Natural killer cell (primary cell): ENCODE results near the gene ATOX1. TPM values are rescaled to one million over a fixed set of nuclear protein-coding genes. Genes with fewer than 3 reads are reported as not detected.
"Not testable (repeated sequence)": the region's sequence is repeated elsewhere in the genome, so short reads cannot be mapped to it uniquely, and the experiment has no call there.

Source experiments
- ATAC-seq, 3 donors: fragments of 150-1000 bp in 2 of 3; fragments of 200-7000 bp in 1 of 3; cut with Tn5 transposase; 1 replicate in 1 of 3; 2 replicates in 2 of 3; pipeline ENCODE4 v1.10.0; 2021; ENCODE audit warnings: mild to moderate bottlenecking in 2 of 3, moderate library complexity in 2 of 3
- DNase-seq, 2 donors: peaks; one replicate each; pipeline versions ENCODE4 v3.0.0 to v3.0.0-alpha.2; 2013 to 2021; ENCODE audit warnings: mixed read lengths in 1 of 2
- H3K27ac ChIP-seq: one replicate; pipeline ENCODE4 v1.5.1; 2013; ENCODE audit warnings: mild to moderate bottlenecking, low read length
- H3K27me3 ChIP-seq: one replicate; pipeline ENCODE4 v1.6.1; 2013; ENCODE audit warnings: low read length; ENCODE audit not compliant: control insufficient read depth, insufficient read depth
- H3K36me3 ChIP-seq: one replicate; pipeline ENCODE4 v1.6.1; 2013; ENCODE audit warnings: low read length; ENCODE audit not compliant: control insufficient read depth, insufficient read depth
- H3K4me1 ChIP-seq: one replicate; pipeline ENCODE4 v1.6.1; 2013; ENCODE audit warnings: low read length; ENCODE audit not compliant: control insufficient read depth, insufficient read depth
- H3K4me3 ChIP-seq: one replicate; pipeline ENCODE4 v1.5.1; 2013; ENCODE audit warnings: low read length
- H3K9me3 ChIP-seq: one replicate; pipeline ENCODE4 v1.6.1; 2013; ENCODE audit warnings: low read length; ENCODE audit not compliant: control insufficient read depth, insufficient read depth
- H3K27ac Mint-ChIP-seq, 2 donors: one replicate each; pipeline ENCODE4 v1.8.0; 2022; ENCODE audit warnings: mild to moderate bottlenecking in 2 of 2, mixed read lengths in 2 of 2, moderate library complexity in 1 of 2
- H3K27me3 Mint-ChIP-seq, 2 donors: one replicate each; pipeline ENCODE4 v1.8.0; 2022; ENCODE audit warnings: low read depth in 2 of 2, mixed read lengths in 2 of 2
- H3K36me3 Mint-ChIP-seq: one replicate; pipeline ENCODE4 v1.8.0; 2022; ENCODE audit warnings: mixed read lengths
- H3K4me1 Mint-ChIP-seq, 2 donors: one replicate each; pipeline ENCODE4 v1.8.0; 2022; ENCODE audit warnings: mixed read lengths in 2 of 2
- H3K4me3 Mint-ChIP-seq: one replicate; pipeline ENCODE4 v1.8.0; 2022; ENCODE audit warnings: mild to moderate bottlenecking, moderate library complexity, mixed read lengths
- H3K9me3 Mint-ChIP-seq, 2 donors: one replicate each; pipeline ENCODE4 v1.8.0; 2022; ENCODE audit warnings: mixed read lengths in 2 of 2
- WGBS: methylation state at CpG from one replicate; pipeline ENCODE4 v1.1.7; 2013; ENCODE audit warnings: missing lambda C conversion rate; ENCODE audit not compliant: insufficient coverage; 5-methylcytosine and 5-hydroxymethylcytosine counted together
- intact Hi-C: fragments of 100-400 bp; cut with micrococcal nuclease; formaldehyde crosslinking; loops from one replicate; pipeline ENCODE4 v1.14.2; 2022
- total RNA-seq, 4 donors: library from RNA; stranded (reverse); fragments of 120-200 nt in 1 of 4; gene quantifications; one replicate each; pipeline versions ENCODE4 v1.2.3 to v1.2.4, GENCODE V29; 2013 to 2022
- TF ChIP-seq, protein P1 (sequence below): fragments of 200-600 bp; IDR thresholded peaks from one replicate; pipeline ENCODE4 v1.8.0; 2022; ENCODE audit warnings: antibody characterized with exemption

The ATOX1 gene
- total RNA-seq, 3 donors from 2014 or later (not counting 1 experiment from before 2014, with no cell fraction given), result 41.5 to 46.4 (median 46.2) TPM

DNA sequence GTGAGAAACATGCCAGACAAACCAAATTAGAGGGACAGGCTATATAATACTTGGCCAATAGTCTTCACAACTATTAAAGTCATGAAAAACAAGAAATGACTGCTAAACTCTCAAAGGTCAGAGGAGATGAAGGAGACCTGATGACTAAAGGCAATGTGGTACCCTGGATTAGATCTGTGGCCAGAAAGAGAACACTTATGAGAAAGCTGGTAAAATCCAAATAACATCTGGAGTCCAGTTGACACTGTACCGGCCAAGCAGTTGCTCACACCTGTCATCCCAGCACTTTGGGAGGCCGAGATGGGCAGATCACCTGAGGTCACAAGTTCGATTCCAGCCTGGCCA, 24.4 kb downstream of the ATOX1 start:
- TF ChIP-seq, protein P1, sequence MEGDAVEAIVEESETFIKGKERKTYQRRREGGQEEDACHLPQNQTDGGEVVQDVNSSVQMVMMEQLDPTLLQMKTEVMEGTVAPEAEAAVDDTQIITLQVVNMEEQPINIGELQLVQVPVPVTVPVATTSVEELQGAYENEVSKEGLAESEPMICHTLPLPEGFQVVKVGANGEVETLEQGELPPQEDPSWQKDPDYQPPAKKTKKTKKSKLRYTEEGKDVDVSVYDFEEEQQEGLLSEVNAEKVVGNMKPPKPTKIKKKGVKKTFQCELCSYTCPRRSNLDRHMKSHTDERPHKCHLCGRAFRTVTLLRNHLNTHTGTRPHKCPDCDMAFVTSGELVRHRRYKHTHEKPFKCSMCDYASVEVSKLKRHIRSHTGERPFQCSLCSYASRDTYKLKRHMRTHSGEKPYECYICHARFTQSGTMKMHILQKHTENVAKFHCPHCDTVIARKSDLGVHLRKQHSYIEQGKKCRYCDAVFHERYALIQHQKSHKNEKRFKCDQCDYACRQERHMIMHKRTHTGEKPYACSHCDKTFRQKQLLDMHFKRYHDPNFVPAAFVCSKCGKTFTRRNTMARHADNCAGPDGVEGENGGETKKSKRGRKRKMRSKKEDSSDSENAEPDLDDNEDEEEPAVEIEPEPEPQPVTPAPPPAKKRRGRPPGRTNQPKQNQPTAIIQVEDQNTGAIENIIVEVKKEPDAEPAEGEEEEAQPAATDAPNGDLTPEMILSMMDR, result no peak
- Mint-ChIP-seq H3K36me3 (peaks cover 7% of the 10 kb centered on the region), H3K27me3 (no peaks in the 10 kb centered on the region), H3K27ac (no peak overlapping the region), H3K4me3 (no peak overlapping the region), H3K9me3 (peaks cover 0 to 2% of the 10 kb centered on the region in 2 donors), H3K4me1 (peaks cover 9 to 10% of the 10 kb centered on the region in 2 donors)
- ATAC-seq (no peak), DNase-seq (no peak)
- intact Hi-C loops, result no loop called here
- Histone ChIP-seq H3K4me3 (no peak overlapping the region), H3K27ac (no peak overlapping the region), H3K36me3 (peaks cover 4% of the 10 kb centered on the region), H3K4me1 (no peaks in the 10 kb centered on the region), H3K9me3 (peaks cover 4% of the 10 kb centered on the region), H3K27me3 (no peaks in the 10 kb centered on the region)
- 99% methylated on average over 3 of the region's 3 CpGs for WGBS

DNA sequence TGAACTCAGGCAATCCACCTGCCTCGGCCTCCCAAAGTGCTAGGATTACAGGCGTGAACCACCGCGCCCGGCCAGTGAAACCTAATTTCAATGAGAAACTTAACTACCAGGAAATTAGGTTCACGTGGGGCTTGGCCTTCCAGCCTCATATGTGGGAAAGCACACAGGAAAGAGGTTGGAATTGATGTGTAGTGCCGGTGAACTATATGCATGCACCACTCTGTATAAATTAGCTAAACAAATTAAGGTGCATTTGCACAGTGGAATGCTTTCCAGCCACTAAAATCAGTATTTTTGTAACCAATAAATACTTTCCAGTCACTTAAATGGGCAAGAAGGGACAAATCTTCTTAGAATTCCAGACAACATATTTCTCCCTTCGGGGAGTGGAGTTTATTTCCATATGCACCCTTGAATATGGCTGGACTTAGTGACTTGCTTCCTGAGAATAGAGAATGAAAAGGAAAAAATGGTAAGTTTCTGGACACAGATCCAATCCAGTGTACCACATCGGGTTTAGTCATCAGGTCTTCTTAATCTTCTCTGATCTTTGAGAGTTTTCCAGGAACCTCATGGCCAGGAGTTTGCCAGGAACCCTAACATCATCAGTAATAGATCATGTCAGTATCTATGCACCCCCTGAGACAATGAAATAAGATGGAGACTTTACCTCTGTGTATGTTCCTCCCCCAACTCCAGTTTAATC, 24.9 kb downstream of the ATOX1 start:
- H3K9me3 ChIP-seq, result peaks cover 4% of the 10 kb centered on the region
- TF ChIP-seq, protein P1, result no peak
- H3K27me3 ChIP-seq, result no peaks in the 10 kb centered on the region
- no peak overlapping the region for H3K27ac ChIP-seq
- ATAC-seq, result no peak
- intact Hi-C loops, result no loop called here
- Mint-ChIP-seq H3K4me1 (peaks cover 9 to 10% of the 10 kb centered on the region in 2 donors), H3K4me3 (no peak overlapping the region), H3K36me3 (peaks cover 7% of the 10 kb centered on the region), H3K27me3 (no peaks in the 10 kb centered on the region), H3K9me3 (peaks cover 0 to 2% of the 10 kb centered on the region in 2 donors), H3K27ac (no peak overlapping the region)
- 97% methylated on average over 7 of the region's 9 CpGs for WGBS
- DNase-seq, result no peak
- H3K36me3 ChIP-seq, result peaks cover 4% of the 10 kb centered on the region
- no peaks in the 10 kb centered on the region for H3K4me1 ChIP-seq
- H3K4me3 ChIP-seq, result no peak overlapping the region

DNA sequence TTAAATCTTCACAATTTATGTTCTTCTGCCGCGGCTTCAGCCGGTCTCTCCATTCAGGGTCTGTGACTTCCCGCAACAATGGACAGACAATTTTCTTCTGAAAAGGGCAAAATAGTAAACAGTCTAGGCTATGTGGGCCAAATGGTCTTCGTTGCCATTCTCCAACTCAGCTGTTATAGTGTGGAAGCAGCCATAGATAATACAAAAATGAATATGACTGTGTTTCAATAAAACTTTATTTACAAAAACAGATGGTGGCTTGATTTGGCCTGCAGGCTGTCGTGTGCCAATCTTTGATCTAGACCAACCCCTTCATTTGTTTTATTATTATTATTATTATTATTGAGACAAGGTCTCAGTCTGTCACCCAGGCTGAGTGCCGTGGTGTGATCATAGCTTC, 28.1 kb downstream of the ATOX1 start:
- Histone ChIP-seq H3K36me3 (peaks cover 2% of the 10 kb centered on the region), H3K4me3 (no peak overlapping the region), H3K4me1 (no peaks in the 10 kb centered on the region), H3K27ac (no peak overlapping the region), H3K27me3 (no peaks in the 10 kb centered on the region), H3K9me3 (peaks cover 4% of the 10 kb centered on the region)
- Mint-ChIP-seq H3K27me3 (no peaks in the 10 kb centered on the region), H3K4me3 (no peak overlapping the region), H3K4me1 (no peaks in the 10 kb centered on the region), H3K9me3 (peaks cover 0 to 2% of the 10 kb centered on the region in 2 donors), H3K36me3 (peaks cover 12% of the 10 kb centered on the region), H3K27ac (no peak overlapping the region)
- DNase-seq (no peak), ATAC-seq (no peak)
- intact Hi-C loops, result no loop called here
- TF ChIP-seq, protein P1, result no peak
- 97% methylated on average over 5 of the region's 7 CpGs for WGBS

DNA sequence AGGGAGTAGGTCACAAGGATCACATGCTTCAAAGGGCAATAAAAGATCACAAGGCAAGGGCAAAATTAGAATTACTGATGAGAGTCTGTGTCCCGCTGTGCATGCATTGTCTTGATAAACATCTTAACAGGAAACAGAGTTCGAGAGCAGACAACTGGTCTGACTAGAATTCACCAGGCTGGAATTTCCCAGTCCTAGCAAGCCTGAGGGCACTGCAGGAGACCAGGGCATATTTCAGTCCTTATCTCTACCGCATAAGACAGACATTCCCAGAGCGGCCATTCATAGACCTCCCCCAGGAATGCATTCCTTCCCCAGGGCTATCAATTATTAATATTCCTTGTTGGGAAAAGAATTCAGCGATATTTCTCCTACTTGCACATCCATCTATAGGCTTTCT, 28.8 kb downstream of the ATOX1 start:
- DNase-seq, H3K4me1 ChIP-seq, intact Hi-C loops, H3K27ac ChIP-seq, H3K4me3 ChIP-seq, H3K9me3 ChIP-seq, H3K36me3 ChIP-seq, H3K4me3 Mint-ChIP-seq, H3K9me3 Mint-ChIP-seq, H3K27me3 Mint-ChIP-seq, H3K27me3 ChIP-seq, H3K27ac Mint-ChIP-seq, ATAC-seq, H3K4me1 Mint-ChIP-seq: not testable (repeated sequence)
- 74% methylated on average over 3 of the region's 5 CpGs for WGBS
- H3K36me3 Mint-ChIP-seq, result peaks cover 12% of the 10 kb centered on the region
